NT2/D1 (cell line): ENCODE results near the gene LITAFD.

ENCODE experiments used
- DNase-seq: peaks from one replicate; pipeline ENCODE4 v3.0.0-alpha.2; 2011; ENCODE audit warnings: low read depth, low spot score
- H3K27me3 ChIP-seq: 2 replicates; pipeline ENCODE4 v1.6.0; 2011; ENCODE audit warnings: mild to moderate bottlenecking; ENCODE audit not compliant: insufficient read length, insufficient read depth
- H3K36me3 ChIP-seq: 2 replicates; pipeline ENCODE4 v1.6.1; 2011; ENCODE audit warnings: mild to moderate bottlenecking, low read length, mixed read lengths; ENCODE audit not compliant: insufficient read depth, insufficient read length
- H3K4me1 ChIP-seq: 2 replicates; pipeline ENCODE4 v1.5.1; 2011; ENCODE audit not compliant: insufficient read depth, insufficient read length
- H3K4me3 ChIP-seq: 2 replicates; pipeline ENCODE4 v1.5.1; 2011; ENCODE audit warnings: low read depth; ENCODE audit not compliant: insufficient read length
- H3K9ac ChIP-seq: 2 replicates; pipeline ENCODE4 v1.6.0; 2011; ENCODE audit warnings: low read depth; ENCODE audit not compliant: insufficient read length
- H3K9me3 ChIP-seq: 2 replicates; pipeline ENCODE4 v1.5.1; 2011; ENCODE audit warnings: mild to moderate bottlenecking, low read length; ENCODE audit not compliant: insufficient read depth
- SUZ12 ChIP-seq: IDR thresholded peaks from 2 replicates; pipeline ENCODE4 v1.6.1; 2011; ENCODE audit not compliant: insufficient read length, insufficient read depth; ENCODE audit errors: extremely low read depth
- YY1 ChIP-seq: IDR thresholded peaks from 2 replicates; pipeline ENCODE4 v1.6.1; 2011; ENCODE audit not compliant: insufficient read length, insufficient read depth
- ZNF274 ChIP-seq: IDR thresholded peaks from 2 replicates; pipeline ENCODE4 v1.6.1; 2011; ENCODE audit warnings: mild to moderate bottlenecking, low read depth, low read length

LITAFD gene

DNA sequence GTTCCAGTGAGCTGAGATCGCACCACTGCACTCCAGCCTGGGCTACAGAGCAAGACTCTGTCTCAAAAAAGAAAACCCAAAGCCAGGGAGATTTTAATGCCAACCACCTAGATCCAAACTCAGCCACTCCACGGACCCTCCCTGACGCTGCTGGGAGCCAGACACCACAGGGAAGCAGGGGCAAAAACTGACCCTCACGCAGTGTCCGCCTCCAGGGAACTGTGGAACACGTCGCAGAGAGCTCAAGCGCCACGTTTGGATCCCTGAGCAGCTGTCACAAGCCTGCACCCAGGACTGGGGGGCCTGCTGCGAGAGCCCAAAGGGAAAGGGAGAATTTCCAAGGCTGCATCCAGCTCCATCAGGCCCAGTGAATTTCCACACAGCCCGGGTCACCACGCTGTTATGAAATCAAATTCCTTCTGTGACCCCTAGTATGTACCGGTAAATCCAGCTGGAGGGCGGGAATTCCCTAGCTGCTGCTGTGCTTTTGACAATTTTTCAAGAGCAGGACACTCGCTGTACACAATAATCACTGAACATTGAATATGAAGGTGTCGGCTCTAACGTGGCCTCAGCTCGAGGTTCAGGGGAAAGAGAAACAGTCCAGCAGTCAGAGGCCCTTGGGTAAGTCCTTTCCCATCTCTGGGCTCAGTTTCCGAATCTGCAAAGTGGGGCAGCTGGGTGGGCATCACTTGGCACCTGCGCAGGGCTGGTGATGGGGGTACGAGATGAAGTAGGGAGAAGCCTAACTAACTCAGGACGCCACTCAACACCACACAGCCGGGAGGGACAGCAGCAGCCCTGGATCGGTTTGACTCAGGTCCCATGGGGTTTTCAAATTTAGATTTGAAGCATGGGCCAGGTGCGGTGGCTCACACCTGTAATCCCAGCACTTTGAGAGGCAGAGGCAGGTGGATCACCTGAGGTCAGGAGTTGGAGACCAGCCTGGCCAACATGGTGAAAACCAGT is 22.0 kb upstream of the LITAFD start:
- DNase-seq: no peak
- H3K4me1 ChIP-seq: peaks cover 38% of the 10 kb centered on the region
- H3K9me3 ChIP-seq: no peaks in the 10 kb centered on the region
- H3K27me3 ChIP-seq: no peaks in the 10 kb centered on the region
- H3K4me3 ChIP-seq: no peak overlapping the region
- TF ChIP-seq SUZ12 (no peak), ZNF274 (no peak), YY1 (no peak)
- H3K36me3 ChIP-seq: peaks cover 67% of the 10 kb centered on the region
- H3K9ac ChIP-seq: peak overlapping the region; percentile 32

DNA sequence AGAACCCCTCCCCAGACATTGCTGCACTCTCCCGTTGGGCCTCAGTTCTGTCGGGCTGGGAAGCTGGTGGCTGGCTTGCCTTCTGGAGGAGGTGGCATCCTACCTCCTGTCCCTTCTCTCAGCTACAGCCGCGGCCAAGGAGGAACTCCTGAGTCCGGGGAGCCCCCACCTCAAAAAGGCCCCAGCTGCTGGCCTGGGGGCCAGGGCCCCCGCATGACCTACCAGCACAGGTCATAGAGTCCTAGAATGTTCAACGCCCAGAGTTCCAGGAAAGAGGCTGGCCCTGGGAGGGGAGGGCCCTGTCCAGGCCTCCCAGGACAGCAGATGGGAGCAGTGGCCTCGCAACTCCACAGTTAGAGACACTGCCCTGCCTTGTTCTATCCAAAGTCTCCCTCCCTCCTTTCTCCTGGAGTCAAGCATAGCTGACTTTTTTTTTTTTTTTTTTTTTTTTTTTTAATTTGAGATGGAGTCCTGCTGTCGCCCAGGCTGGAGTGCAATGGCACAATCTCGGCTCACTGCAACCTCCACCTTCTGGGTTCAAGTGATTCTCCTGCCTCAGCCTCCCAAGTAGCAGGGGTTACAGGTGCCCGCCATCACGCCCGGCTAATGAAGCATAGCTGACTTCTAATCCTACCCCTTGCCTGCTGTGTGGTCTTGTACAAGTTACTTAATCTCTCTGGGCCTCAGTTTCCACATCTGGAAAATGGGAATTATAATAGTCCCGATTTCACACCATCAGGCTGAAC is 20.4 kb upstream of the LITAFD start:
- Histone ChIP-seq H3K9ac (peak overlapping the region; percentile 50), H3K4me3 (no peak overlapping the region), H3K36me3 (peaks cover 57% of the 10 kb centered on the region), H3K4me1 (peaks cover 48% of the 10 kb centered on the region), H3K9me3 (no peaks in the 10 kb centered on the region), H3K27me3 (no peaks in the 10 kb centered on the region)
- no peak for TF ChIP-seq SUZ12
- TF ChIP-seq ZNF274: no peak
- TF ChIP-seq YY1: no peak
- DNase-seq: no peak

DNA sequence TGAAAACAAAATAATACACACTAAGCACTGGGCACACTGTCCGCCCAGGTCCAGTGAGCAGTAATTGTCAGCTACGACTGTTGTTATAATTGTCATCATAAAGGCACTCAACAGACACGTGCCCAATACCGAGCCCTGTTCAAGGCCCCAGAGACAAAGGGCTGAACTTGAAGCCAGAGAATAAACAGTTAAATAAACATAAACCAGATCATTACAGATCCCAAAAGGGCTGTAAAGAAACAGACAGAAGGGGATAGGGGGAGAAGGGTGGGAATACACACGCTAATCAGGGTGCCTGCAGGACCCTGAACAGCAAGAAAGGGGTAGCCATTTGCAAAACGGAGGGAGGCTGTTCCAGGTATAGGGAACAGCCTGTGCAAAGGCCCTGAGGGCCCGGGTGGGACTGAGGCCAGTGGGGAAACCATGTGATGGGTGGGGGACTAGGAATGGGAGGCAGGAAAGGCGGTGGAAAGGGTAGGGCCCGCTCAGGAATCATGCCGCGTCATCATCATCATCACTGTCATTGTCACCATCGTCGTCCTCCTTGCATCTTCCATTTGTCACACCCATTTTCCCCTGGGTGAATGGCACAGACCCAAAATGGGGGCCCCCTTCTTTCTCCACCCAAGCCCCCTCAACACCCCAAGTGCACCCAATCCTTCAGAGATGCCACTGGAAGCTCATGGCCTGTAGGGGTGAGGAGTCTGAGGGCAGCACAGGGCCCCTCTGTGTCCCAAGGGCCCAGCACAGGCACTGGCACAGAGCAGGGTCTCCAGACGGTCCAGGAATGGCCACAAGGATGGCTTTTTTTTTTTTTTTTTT is 19.6 kb upstream of the LITAFD start:
- TF ChIP-seq ZNF274 (no peak), SUZ12 (no peak), YY1 (no peak)
- Histone ChIP-seq H3K36me3 (peaks cover 54% of the 10 kb centered on the region), H3K4me3 (no peak overlapping the region), H3K4me1 (peaks cover 45% of the 10 kb centered on the region), H3K9ac (no peak overlapping the region), H3K9me3 (no peaks in the 10 kb centered on the region), H3K27me3 (no peaks in the 10 kb centered on the region)
- no peak for DNase-seq

DNA sequence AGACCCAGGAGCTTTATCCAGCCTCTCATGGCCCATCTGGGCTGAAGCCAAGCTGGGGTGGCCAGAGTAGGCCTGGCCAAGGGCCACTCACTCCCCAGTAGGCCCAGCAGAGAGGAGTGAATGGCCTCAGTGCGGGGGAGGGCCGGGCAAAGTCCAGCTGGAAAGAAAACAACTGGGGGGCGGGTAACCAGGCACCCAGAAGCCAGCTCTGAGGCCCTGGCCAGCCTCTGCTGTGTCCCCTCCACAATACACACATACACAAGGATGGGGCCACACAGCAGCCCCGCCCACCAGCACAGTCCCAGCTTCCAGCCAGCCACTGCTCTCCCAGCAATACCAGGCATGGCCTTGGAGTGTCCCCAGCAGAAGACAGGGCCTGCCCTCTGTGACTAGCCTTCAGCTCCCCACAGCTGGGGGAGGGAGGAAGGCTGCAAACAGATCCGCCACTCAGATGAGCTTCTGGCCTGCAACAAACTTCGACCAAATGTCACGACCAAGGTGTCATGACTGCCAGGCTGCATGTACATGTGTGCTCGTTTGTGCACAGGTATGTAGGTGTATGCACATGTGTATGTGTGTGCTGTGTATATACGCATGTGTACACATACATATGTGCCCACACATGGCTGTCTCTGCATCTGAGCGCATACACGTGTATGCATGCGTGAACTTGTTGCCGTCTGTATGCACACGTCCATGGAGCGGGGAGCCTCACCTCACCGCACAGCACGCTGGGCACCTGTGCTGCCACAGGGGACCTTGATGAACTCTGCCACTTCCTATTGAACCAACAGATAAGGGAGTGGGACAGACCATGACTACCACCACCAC is 18.3 kb upstream of the LITAFD start:
- H3K9ac ChIP-seq: peak overlapping the region; percentile 24
- TF ChIP-seq SUZ12 (no peak), YY1 (no peak), ZNF274 (no peak)
- DNase-seq: no peak
- H3K36me3 ChIP-seq: peaks cover 43% of the 10 kb centered on the region
- H3K4me3 ChIP-seq: no peak overlapping the region
- peaks cover 42% of the 10 kb centered on the region for H3K4me1 ChIP-seq
- H3K27me3 ChIP-seq: no peaks in the 10 kb centered on the region
- H3K9me3 ChIP-seq: no peaks in the 10 kb centered on the region

DNA sequence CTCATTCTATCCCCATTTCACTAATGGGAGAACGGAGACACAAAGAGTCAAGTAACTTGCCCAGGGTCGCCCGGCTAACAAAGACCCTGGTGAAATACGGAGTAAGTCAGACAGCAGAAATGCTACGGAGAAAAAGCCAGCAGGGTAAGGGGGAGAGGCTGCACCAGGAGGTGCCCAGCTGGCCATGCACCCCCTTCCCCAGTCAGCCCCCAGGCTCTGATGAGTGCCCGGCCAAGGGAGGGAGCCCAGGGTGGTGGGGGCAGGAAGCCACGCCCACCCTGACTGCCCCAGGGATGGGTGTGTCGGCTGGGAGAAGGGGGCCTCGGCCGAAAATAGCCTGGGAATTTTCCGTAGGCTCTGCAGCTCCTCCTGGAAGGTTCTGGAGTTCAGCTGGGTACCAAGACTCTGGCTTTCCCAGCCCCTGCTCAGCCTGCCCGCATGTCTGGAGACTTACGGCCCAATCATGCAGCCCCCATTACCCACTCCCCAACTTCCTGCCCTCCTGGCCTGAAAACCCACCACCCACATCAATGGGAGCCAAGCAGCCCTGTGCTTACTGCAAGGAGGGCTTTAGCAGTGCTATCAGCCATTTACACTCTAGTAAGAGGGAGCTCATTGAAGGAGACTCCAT is 17.6 kb upstream of the LITAFD start:
- Histone ChIP-seq H3K4me1 (peaks cover 42% of the 10 kb centered on the region), H3K4me3 (no peak overlapping the region), H3K27me3 (no peaks in the 10 kb centered on the region), H3K36me3 (peaks cover 36% of the 10 kb centered on the region), H3K9me3 (no peaks in the 10 kb centered on the region), H3K9ac (no peak overlapping the region)
- no peak for DNase-seq
- TF ChIP-seq ZNF274: no peak
- no peak for TF ChIP-seq SUZ12
- no peak for TF ChIP-seq YY1

DNA sequence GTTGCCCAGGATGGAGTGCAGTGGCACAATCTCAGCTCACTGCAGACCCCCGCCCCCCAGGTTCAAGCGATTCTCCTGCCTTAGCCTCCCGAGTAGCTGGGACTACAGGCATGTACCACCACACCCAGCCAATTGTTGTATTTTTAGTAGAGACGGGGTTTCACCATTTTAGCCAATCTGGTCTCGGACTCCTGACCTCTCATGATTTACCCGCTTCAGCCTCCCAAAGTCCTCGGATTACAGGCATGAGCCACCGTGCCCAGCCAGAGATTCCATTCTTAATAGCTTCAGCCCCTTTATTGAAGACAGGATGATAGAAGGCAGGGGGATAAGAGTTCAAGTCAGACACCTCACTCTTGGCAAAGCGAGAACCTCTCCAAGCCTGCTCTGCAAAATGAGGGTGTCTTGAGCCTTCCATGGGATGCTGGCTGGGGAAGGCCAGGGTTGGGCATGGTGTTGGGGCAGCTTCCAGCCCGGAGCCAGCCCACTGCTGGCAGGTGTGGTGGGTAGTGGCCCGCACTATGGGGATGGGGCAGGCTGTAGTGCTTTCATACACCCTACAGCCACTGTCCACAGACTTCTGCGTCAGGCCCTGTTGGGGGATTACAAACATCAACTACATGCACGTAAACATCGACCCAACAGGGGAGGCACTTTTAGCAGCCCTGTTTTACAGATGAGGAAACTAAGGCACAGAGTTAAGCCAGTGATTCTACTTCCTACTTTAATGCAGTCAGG is 16.8 kb upstream of the LITAFD start:
- Histone ChIP-seq H3K9ac (peak overlapping the region; percentile 46), H3K4me3 (peak overlapping the region; percentile 19), H3K27me3 (no peaks in the 10 kb centered on the region), H3K36me3 (peaks cover 29% of the 10 kb centered on the region), H3K4me1 (peaks cover 44% of the 10 kb centered on the region), H3K9me3 (no peaks in the 10 kb centered on the region)
- DNase-seq: no peak
- TF ChIP-seq YY1 (no peak), ZNF274 (no peak), SUZ12 (no peak)
